ENCODE results near the gene TAAR6.
"Not testable (repeated sequence)": the region's sequence is repeated elsewhere in the genome, so short reads cannot be mapped to it uniquely, and the experiment has no call there.

TAAR6 gene

GRCh38 chr6:132589454-132589853, 19.3 kb downstream of the TAAR6 start, which contains the start of gene TAAR5:
Gene TAAR5 (minus strand): TSS chr6:132589741. CDS start chr6:132589686, 55 bp downstream.
- no peak for DNase-seq (ENCODE audit: low read depth in 2 of 2, low spot score in 1 of 2)

DNA sequence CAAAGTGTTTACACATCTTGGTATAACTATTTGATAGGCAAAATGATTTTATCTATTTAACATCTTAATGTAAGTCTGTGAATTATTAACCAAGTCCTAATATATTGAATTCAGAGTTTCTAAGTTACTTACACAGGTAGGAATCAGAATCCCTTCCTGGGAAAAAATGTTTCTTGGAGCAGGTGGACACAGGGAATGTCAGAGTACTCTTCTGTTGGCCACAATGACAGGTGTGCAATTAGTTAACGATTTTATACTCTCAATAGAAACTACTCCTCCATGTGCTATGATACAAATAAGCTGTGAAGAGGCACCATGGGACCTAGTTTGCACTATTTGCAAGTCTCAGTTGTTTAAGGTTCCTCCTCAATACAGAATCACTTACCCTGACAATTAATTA, 20.2 kb downstream of the TAAR6 start:
- DNase-seq (ENCODE audit: low read depth in 2 of 2, low spot score in 1 of 2), result no peak

GRCh38 chr6:132592855-132593254, 22.7 kb downstream of the TAAR6 start:
- no peak for DNase-seq (ENCODE audit: low read depth in 2 of 2, low spot score in 1 of 2)

DNA sequence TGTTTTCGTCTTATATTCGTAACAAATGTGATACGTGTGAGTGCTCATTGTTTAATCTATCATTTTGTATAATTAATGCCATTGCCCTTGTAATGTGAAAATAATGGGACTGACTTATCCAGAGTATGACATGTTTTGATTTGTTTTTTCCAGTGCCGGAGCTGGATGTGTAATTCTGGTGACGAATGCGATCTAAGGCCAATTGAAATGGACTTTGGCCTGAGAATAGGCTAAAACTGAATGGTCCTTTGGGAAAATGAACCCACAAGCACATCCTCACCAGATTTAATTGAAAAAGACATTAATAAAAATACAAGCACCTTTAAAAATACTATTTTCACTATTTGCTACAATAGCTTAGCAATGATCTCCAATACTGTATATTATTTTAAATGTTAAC, 26.1 kb downstream of the TAAR6 start:
- DNase-seq (ENCODE audit: low read depth in 2 of 2, low spot score in 1 of 2), result no peak

DNA sequence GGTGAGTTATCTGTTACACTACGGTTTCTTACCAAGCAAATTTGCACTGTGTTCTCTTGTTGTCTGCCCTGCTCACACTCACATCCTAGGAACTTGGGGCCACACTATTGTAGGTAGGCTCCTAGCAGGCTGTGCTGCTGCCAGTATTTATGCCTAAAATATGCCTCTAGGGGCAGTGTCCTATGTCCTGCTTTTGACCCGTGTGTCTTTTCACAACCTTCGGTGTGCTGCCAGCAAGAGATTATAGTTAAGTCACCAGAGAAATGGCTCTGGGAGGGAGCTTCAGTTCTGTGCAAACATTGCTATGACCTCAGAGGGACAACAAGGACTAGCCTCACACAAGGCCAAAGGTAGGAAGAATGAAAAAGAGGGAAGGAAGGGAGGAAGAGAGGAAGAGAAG, 28.4 kb downstream of the TAAR6 start:
- no peak for DNase-seq (ENCODE audit: low read depth in 2 of 2, low spot score in 1 of 2)

DNA sequence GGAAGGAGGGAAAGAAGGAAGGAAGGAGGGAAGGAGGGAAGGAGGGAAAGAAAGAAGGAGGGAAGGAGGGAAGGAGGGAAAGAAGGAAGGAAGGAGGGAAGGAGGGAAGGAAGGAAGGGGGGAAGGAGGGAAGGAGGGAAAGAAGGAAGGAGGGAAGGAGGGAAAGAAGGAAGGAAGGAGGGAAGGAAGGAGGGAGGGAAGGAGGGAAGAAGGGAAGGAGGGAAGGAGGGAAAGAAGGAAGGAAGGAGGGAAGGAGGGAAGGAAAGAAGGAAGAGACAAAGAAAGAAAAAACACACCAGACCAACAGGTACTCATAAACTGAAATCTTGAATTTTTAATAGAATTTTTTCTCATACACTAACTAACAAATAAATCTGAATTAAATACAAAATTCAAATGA, 30.8 kb downstream of the TAAR6 start:
- DNase-seq (ENCODE audit: low read depth in 2 of 2, low spot score in 1 of 2), result not testable (repeated sequence)

DNA sequence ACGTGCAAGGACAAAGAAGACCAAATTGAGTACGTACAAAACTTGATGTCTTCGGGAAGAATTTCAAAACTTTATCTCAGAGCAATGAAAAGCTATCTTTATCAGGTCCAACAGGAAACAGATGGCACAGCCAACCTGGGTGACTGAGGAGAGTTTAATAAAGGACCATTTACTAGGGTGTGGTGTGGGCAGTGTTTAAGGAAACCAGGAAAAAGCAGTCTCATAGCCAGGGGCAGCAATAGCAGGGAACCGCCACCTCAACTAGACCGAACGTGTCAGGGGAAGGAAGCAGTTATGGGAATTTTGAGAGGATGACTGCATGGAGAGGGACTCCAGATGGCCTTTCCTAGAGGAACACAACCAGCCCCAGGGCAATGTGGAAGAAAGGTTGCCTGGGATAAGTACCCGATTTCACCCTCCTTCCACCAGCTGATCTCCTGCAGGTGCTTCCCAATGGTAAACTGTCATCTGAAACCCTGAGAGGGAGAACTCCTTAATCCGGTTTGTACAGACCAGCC, 34.6 kb downstream of the TAAR6 start:
- no peak for DNase-seq (ENCODE audit: low read depth in 2 of 2, low spot score in 1 of 2)

- DNase-seq (ENCODE audit: low read depth in 2 of 2, low spot score in 1 of 2), result no peak
Measured at GRCh38 chr6:132607544-132608233, 37.6 kb downstream of the TAAR6 start.

GRCh38 chr6:132611616-132612015, 41.5 kb downstream of the TAAR6 start:
- no peak for DNase-seq (ENCODE audit: low read depth in 2 of 2, low spot score in 1 of 2)

DNA sequence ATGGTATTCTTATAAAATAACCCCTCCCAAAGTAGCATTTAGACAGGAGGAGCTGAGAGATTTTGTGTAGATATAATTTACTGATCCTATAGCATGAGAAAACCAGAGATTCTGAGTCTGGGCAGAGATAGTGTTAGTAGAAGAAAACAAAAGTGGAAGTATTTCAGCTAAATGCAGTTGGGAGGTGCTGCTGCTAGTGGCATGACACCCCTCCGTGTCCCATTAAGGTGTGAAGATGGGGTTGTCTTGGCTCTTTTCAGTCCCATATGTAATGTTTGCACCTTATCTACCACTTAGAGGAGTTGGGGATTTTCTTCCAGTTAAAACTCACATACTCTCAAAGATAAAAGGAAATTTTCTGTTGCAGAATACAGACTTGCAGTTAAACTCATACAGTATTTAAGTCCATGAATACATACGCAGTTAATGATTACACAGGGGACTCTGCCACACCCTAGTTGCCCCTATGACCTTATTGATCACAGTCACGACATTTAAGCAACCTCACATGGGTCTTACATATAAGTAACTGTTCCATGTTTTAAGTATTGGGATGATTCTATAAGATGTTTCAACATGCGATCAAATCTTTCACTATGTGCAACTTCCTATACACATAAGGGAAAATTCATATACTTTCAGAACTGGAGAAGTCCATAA, 42.5 kb downstream of the TAAR6 start:
- DNase-seq (ENCODE audit: low read depth in 2 of 2, low spot score in 1 of 2), result no peak

DNA sequence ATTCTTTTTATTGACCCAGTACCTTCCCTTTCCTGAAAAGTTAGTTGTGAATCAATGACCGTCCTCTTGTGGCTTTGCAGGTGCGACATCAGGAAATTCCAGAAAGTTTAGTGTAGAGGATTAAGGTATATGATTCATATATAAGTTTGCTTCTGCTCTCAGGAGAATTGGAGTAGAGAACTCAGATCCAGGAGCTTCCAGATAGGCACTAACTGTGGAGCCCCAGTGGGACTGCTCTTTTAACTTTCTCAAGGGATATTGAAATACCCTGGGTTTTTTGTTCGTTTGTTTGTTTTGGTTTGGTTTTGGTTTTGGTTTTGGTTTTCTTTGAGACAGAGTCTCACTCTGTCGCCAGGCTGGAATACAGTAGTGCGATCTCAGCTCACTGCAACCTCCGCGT, 44.4 kb downstream of the TAAR6 start:
- no peak for DNase-seq (ENCODE audit: low read depth in 2 of 2, low spot score in 1 of 2)

GRCh38 chr6:132616677-132617076, 46.6 kb downstream of the TAAR6 start:
- no peak for DNase-seq (ENCODE audit: low read depth in 2 of 2, low spot score in 1 of 2)
